SK-N-SH (cell line): ENCODE measurements around the gene KLC1. TPM values are rescaled to one million over a fixed set of nuclear protein-coding genes. Genes with fewer than 3 reads are reported as not detected.

Experiments
- CTCF ChIA-PET: fragments of 300-600, 350-600 bp; formaldehyde crosslinking; extraction: SDS; loops from one replicate; lab custom pipeline; 2021; lab: Yijun Ruan, JAX
- POLR2A ChIA-PET: fragments of 350-600 bp; sonication (Branson Sonifier 250); formaldehyde crosslinking; extraction: SDS; loops from one replicate; lab custom pipeline; 2020; ENCODE audit warnings: antibody characterized with exemption, inconsistent platforms; lab: Yijun Ruan, JAX
- DNase-seq: peaks from one replicate; pipeline ENCODE4 v3.0.0; 2012
- H2AFZ ChIP-seq: fragments of 200-600 bp; sonication (generic); 2 replicates; pipeline ENCODE4 v1.8.1; 2016; ENCODE audit warnings: antibody characterized with exemption, mild to moderate bottlenecking, low read depth
- H3F3A ChIP-seq: fragments of 200-600 bp; sonication (generic); replicated peaks from 2 replicates; pipeline ENCODE3; 2016; ENCODE audit warnings: antibody characterized with exemption, mild to moderate bottlenecking; ENCODE audit not compliant: insufficient read depth
- H3K27ac ChIP-seq, 2 experiments: fragments of 200-500 bp in 1 of 2; fragments of 200-600 bp in 1 of 2; sonication (Bioruptor generic) in 1 of 2; sonication (generic), shearing (Covaris generic) in 1 of 2; 2 replicates each; pipeline versions ENCODE4 v1.5.1 to v1.6.1; 2014 to 2016; ENCODE audit warnings: low read depth in 2 of 2, inconsistent platforms in 1 of 2, low read length in 1 of 2, mild to moderate bottlenecking in 1 of 2, mixed read lengths in 1 of 2
- H3K27me3 ChIP-seq: fragments of 200-600 bp; sonication (generic), shearing (Covaris generic); 2 replicates; pipeline ENCODE4 v1.6.1; 2016; ENCODE audit warnings: mixed run types; ENCODE audit not compliant: insufficient read depth
- H3K36me3 ChIP-seq, 2 experiments: fragments of 200-500 bp in 1 of 2; fragments of 200-600 bp in 1 of 2; sonication (Bioruptor generic) in 1 of 2; sonication (generic) in 1 of 2; replicated peaks in 1 of 2; 2 replicates each; pipeline versions ENCODE3 to v1.5.1; 2014 to 2016; ENCODE audit warnings: low read length in 1 of 2, mild to moderate bottlenecking in 1 of 2; ENCODE audit not compliant: insufficient read depth in 2 of 2, control insufficient read depth in 1 of 2
- H3K4me1 ChIP-seq, 2 experiments: fragments of 200-500 bp in 1 of 2; fragments of 200-600 bp in 1 of 2; sonication (Bioruptor generic) in 1 of 2; sonication (generic), shearing (Covaris generic) in 1 of 2; 2 replicates each; pipeline versions ENCODE4 v1.5.1 to v1.6.1; 2014 to 2016; ENCODE audit warnings: low read depth in 1 of 2, low read length in 1 of 2, mixed run types in 1 of 2; ENCODE audit not compliant: insufficient read depth in 2 of 2, control insufficient read depth in 1 of 2
- H3K4me2 ChIP-seq: fragments of 200-600 bp; sonication (generic), shearing (Covaris generic); 2 replicates; pipeline ENCODE4 v1.6.1; 2017; ENCODE audit warnings: mixed run types
- H3K4me3 ChIP-seq, 2 experiments: fragments of 200-500 bp in 1 of 2; fragments of 200-600 bp in 1 of 2; sonication (Bioruptor generic) in 1 of 2; sonication (generic), shearing (Covaris generic) in 1 of 2; 2 replicates each; pipeline versions ENCODE4 v1.5.1 to v1.8.1; 2014 to 2016; ENCODE audit warnings: low read depth in 2 of 2, inconsistent platforms in 1 of 2, low read length in 1 of 2, mild to moderate bottlenecking in 1 of 2, mixed read lengths in 1 of 2, moderate library complexity in 1 of 2
- H3K79me2 ChIP-seq: fragments of 200-600 bp; sonication (generic); 2 replicates; pipeline ENCODE4 v1.8.1; 2017; ENCODE audit warnings: mild to moderate bottlenecking; ENCODE audit not compliant: insufficient read depth
- H3K9ac ChIP-seq: fragments of 200-600 bp; sonication (generic); 2 replicates; pipeline ENCODE4 v1.6.1; 2017; ENCODE audit warnings: mixed run types
- H3K9me2 ChIP-seq: fragments of 200-600 bp; sonication (generic); 2 replicates; pipeline ENCODE4 v1.6.1; 2017; ENCODE audit warnings: mixed run types
- H3K9me3 ChIP-seq: fragments of 200-600 bp; sonication (generic); 2 replicates; pipeline ENCODE4 v1.6.1; 2017; ENCODE audit warnings: mixed run types, mild to moderate bottlenecking, moderate library complexity
- H4K20me1 ChIP-seq: fragments of 200-600 bp; sonication (generic); 2 replicates; pipeline ENCODE4 v1.6.1; 2017; ENCODE audit warnings: mild to moderate bottlenecking, mixed run types; ENCODE audit not compliant: insufficient read depth
- CHD2 ChIP-seq: fragments of 150-350 bp; IDR thresholded peaks from 2 replicates; pipeline ENCODE4 v1.6.1; 2018; ENCODE audit warnings: low read length; ENCODE audit not compliant: partially characterized antibody
- EP300 ChIP-seq, 2 experiments: IDR thresholded peaks; 2 replicates each; pipeline versions ENCODE4 v1.4.0 to v1.6.1; 2012; ENCODE audit warnings: borderline replicate concordance in 1 of 2, low read depth in 1 of 2, low read length in 1 of 2
- EZH2phosphoT487 ChIP-seq: fragments of 200-600 bp; sonication (generic); IDR thresholded peaks from 2 replicates; pipeline ENCODE4 v1.6.1; 2017; ENCODE audit warnings: low read depth, mixed run types, mild to moderate bottlenecking, antibody characterized with exemption, moderate library complexity, borderline replicate concordance
- GABPA ChIP-seq: IDR thresholded peaks from 2 replicates; pipeline ENCODE4 v1.4.0; 2012; ENCODE audit warnings: low read depth, mild to moderate bottlenecking
- MEF2A ChIP-seq: IDR thresholded peaks from 2 replicates; pipeline ENCODE4 v1.4.0; 2012; ENCODE audit warnings: low read depth, borderline replicate concordance
- NFIC ChIP-seq: IDR thresholded peaks from 2 replicates; pipeline ENCODE4 v1.4.0; 2012; ENCODE audit warnings: borderline replicate concordance
- POLR2AphosphoS5 ChIP-seq: IDR thresholded peaks from 2 replicates; pipeline ENCODE4 v1.6.1; 2012; ENCODE audit warnings: low read depth, low read length
- RAD21 ChIP-seq: IDR thresholded peaks from 2 replicates; pipeline ENCODE4 v1.6.1; 2012; ENCODE audit warnings: mild to moderate bottlenecking, low read length
- RFX5 ChIP-seq: IDR thresholded peaks from 2 replicates; pipeline ENCODE4 v1.6.1; 2012; ENCODE audit warnings: mild to moderate bottlenecking, improper control_type of control experiment, low read length
- RXRA ChIP-seq: IDR thresholded peaks from 2 replicates; pipeline ENCODE4 v1.4.0; 2012; ENCODE audit warnings: low read depth, mild to moderate bottlenecking, borderline replicate concordance
- SIN3A ChIP-seq: IDR thresholded peaks from 2 replicates; pipeline ENCODE4 v1.6.1; 2012; ENCODE audit warnings: low read depth, mild to moderate bottlenecking, low read length, moderate library complexity, borderline replicate concordance
- SMC3 ChIP-seq: IDR thresholded peaks from 2 replicates; pipeline ENCODE4 v1.6.1; 2012; ENCODE audit warnings: low read depth, low read length, improper control_type of control experiment
- WGBS: methylation state at CpG from one replicate; pipeline ENCODE4 v1.1.6; 2017; ENCODE audit warnings: low lambda C conversion rate; 5-methylcytosine and 5-hydroxymethylcytosine counted together
- polyA plus RNA-seq, 3 experiments: library from polyadenylated mRNA; depleted of rRNA; stranded (reverse); fragments of >200 nt; gene quantifications; 2 replicates each; pipeline ENCODE4 v1.2.3, GENCODE V29; 2012
- TF ChIP-seq, protein P1 (sequence below): IDR thresholded peaks from 2 replicates; pipeline ENCODE4 v1.4.0; 2012; ENCODE audit warnings: low read depth, borderline replicate concordance

The KLC1 gene
- polyA plus RNA-seq, 1 of the 3 experiments (the other 2 are of a cell fraction), result 308 TPM

- no peak for TF ChIP-seq SMC3
- no peak for TF ChIP-seq MEF2A
- no peak for TF ChIP-seq CHD2
- TF ChIP-seq RAD21, result no peak
- no peak for TF ChIP-seq RFX5
- TF ChIP-seq GABPA, result no peak
- TF ChIP-seq EZH2phosphoT487, result no peak
- TF ChIP-seq SIN3A, result no peak
- no peak for TF ChIP-seq POLR2AphosphoS5
- TF ChIP-seq, protein P1, sequence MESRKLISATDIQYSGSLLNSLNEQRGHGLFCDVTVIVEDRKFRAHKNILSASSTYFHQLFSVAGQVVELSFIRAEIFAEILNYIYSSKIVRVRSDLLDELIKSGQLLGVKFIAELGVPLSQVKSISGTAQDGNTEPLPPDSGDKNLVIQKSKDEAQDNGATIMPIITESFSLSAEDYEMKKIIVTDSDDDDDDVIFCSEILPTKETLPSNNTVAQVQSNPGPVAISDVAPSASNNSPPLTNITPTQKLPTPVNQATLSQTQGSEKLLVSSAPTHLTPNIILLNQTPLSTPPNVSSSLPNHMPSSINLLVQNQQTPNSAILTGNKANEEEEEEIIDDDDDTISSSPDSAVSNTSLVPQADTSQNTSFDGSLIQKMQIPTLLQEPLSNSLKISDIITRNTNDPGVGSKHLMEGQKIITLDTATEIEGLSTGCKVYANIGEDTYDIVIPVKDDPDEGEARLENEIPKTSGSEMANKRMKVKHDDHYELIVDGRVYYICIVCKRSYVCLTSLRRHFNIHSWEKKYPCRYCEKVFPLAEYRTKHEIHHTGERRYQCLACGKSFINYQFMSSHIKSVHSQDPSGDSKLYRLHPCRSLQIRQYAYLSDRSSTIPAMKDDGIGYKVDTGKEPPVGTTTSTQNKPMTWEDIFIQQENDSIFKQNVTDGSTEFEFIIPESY, result no peak
- TF ChIP-seq NFIC, result no peak
- no peak for TF ChIP-seq EP300 (IDR thresholded peaks at IDR 0.05; ENCODE audit: borderline replicate concordance in 1 of 2, low read depth in 1 of 2, low read length in 1 of 2)
- Histone ChIP-seq H3K36me3 (peaks cover 73 to 91% of the 10 kb centered on the region in 2 experiments), H3K9me3 (no peaks in the 10 kb centered on the region), H3K4me1 (no peaks in the 10 kb centered on the region), H2AFZ (no peak overlapping the region), H3K9me2 (no peaks in the 10 kb centered on the region), H3F3A (peaks cover 2% of the 10 kb centered on the region), H3K79me2 (peaks cover 62% of the 10 kb centered on the region), H3K9ac (no peak overlapping the region), H4K20me1 (no peaks in the 10 kb centered on the region), H3K27ac (no peak overlapping the region), H3K27me3 (no peaks in the 10 kb centered on the region), H3K4me2 (no peak overlapping the region), H3K4me3 (no peak overlapping the region)
- POLR2A ChIA-PET, result interaction anchor here (0.6 kb wide), 2 partner anchors 13 to 118 kb away, joined by 3 read pairs; partner anchors contain the start of gene BAG5
- CTCF ChIA-PET, result interaction anchor here (0.9 to 2.1 kb wide), 9 partner anchors 10 to 162 kb away, joined by 3 to 9 read pairs (median 4); no protein-coding TSS in a partner anchor
- WGBS, result 97% methylated on average over 17 of the region's 17 CpGs
- no peak for DNase-seq
Observed at GRCh38 chr14:103680491-103681231, 51.6 kb downstream of the KLC1 start.

- Histone ChIP-seq H3K4me1 (no peaks in the 10 kb centered on the region), H3K9ac (no peak overlapping the region), H3K4me3 (no peak overlapping the region), H3K4me2 (no peak overlapping the region), H3K79me2 (peaks cover 70% of the 10 kb centered on the region), H3K27me3 (no peaks in the 10 kb centered on the region), H3K27ac (no peak overlapping the region), H4K20me1 (no peaks in the 10 kb centered on the region), H3K9me2 (no peaks in the 10 kb centered on the region), H3K9me3 (no peaks in the 10 kb centered on the region), H2AFZ (no peak overlapping the region), H3K36me3 (peaks cover 81 to 84% of the 10 kb centered on the region in 2 experiments), H3F3A (peaks cover 14% of the 10 kb centered on the region)
- CTCF ChIA-PET, result no interaction called here
- 83% methylated on average over 15 of the region's 15 CpGs for WGBS
- DNase-seq, result no peak
- TF ChIP-seq SIN3A (no peak), CHD2 (no peak), RXRA (no peak)
- POLR2A ChIA-PET, result no interaction called here
Observed at GRCh38 chr14:103683139-103683538, 54.1 kb downstream of the KLC1 start.
